ENCODE results near the gene SNIP1. TPM values are rescaled to one million over a fixed set of nuclear protein-coding genes. Genes with fewer than 3 reads are reported as not detected.

SNIP1 gene
- total and polyA plus RNA-seq, 2 experiments from 2014 or later = 7.0 to 11.4 TPM

GRCh38 chr1:37601441-37601840 is 47.3 kb upstream of the SNIP1 start (continued):
- TF ChIP-seq ZNF462 (CRISPR knock-in tag; IDR thresholded peaks at IDR 0.05) (no peak), ETS1 (IDR thresholded peaks at IDR 0.05) (no peak), CTCF (conservative IDR thresholded peaks at IDR 0.05; ENCODE audit: low read depth in 2 of 2) (no peak), JUNB (IDR thresholded peaks at IDR 0.05; ENCODE audit: unreplicated experiment) (no peak), EZH2phosphoT487 (IDR thresholded peaks at IDR 0.05; ENCODE audit: unreplicated experiment) (no peak)

GRCh38 chr1:37599940-37600339 is 45.8 kb upstream of the SNIP1 start:
- H4K20me1 ChIP-seq (replicated peaks; ENCODE audit: insufficient read depth) = peaks cover 2% of the 10 kb centered on the region
- ATAC-seq (no peak), DNase-seq (ENCODE audit: low spot score) (no peak)
- no peak overlapping the region for H3K4me3 Mint-ChIP-seq
- no peaks in the 10 kb centered on the region for H3K9me3 Mint-ChIP-seq
- no peaks in the 10 kb centered on the region for H3F3A ChIP-seq (replicated peaks; ENCODE audit: low read depth)
- H3K36me3 Mint-ChIP-seq (ENCODE audit: low read depth) = peaks cover 4% of the 10 kb centered on the region; the same call in 2 of the 3 replicates
- 0 out of 2 replicates have a peak, but pooled peaks cover under 1% of the 10 kb centered on the region for H3K4me1 ChIP-seq (ENCODE audit: insufficient read depth)
- H3K79me2 ChIP-seq (replicated peaks; ENCODE audit: insufficient read depth) = peaks cover 8% of the 10 kb centered on the region
- no peaks in the 10 kb centered on the region for H3K4me1 Mint-ChIP-seq
- no peaks in the 10 kb centered on the region for H3K9me2 ChIP-seq (ENCODE audit: insufficient read depth)
- no peak overlapping the region for H2AFZ ChIP-seq
- H3K4me3 ChIP-seq = no peak overlapping the region
- H3K4me2 ChIP-seq = no peak overlapping the region
- H3K27me3 ChIP-seq (ENCODE audit: insufficient read depth) = no peaks in the 10 kb centered on the region; the same call in 1 of the 2 replicates
- H3K27me3 Mint-ChIP-seq (ENCODE audit: insufficient read depth, low read depth, poor library complexity) = peaks cover 6% of the 10 kb centered on the region
- no peak overlapping the region for H3K27ac Mint-ChIP-seq
- no peak overlapping the region for H3K27ac ChIP-seq (ENCODE audit: low read depth)
- H3K36me3 ChIP-seq (ENCODE audit: insufficient read depth) = no peaks in the 10 kb centered on the region
- TF ChIP-seq NANOG (IDR thresholded peaks at IDR 0.05; ENCODE audit: borderline replicate concordance) = no peak
- TF ChIP-seq ETS1 (IDR thresholded peaks at IDR 0.05) = no peak
- TF ChIP-seq, protein P1, sequence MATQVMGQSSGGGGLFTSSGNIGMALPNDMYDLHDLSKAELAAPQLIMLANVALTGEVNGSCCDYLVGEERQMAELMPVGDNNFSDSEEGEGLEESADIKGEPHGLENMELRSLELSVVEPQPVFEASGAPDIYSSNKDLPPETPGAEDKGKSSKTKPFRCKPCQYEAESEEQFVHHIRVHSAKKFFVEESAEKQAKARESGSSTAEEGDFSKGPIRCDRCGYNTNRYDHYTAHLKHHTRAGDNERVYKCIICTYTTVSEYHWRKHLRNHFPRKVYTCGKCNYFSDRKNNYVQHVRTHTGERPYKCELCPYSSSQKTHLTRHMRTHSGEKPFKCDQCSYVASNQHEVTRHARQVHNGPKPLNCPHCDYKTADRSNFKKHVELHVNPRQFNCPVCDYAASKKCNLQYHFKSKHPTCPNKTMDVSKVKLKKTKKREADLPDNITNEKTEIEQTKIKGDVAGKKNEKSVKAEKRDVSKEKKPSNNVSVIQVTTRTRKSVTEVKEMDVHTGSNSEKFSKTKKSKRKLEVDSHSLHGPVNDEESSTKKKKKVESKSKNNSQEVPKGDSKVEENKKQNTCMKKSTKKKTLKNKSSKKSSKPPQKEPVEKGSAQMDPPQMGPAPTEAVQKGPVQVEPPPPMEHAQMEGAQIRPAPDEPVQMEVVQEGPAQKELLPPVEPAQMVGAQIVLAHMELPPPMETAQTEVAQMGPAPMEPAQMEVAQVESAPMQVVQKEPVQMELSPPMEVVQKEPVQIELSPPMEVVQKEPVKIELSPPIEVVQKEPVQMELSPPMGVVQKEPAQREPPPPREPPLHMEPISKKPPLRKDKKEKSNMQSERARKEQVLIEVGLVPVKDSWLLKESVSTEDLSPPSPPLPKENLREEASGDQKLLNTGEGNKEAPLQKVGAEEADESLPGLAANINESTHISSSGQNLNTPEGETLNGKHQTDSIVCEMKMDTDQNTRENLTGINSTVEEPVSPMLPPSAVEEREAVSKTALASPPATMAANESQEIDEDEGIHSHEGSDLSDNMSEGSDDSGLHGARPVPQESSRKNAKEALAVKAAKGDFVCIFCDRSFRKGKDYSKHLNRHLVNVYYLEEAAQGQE (IDR thresholded peaks at IDR 0.05; ENCODE audit: unreplicated experiment) = no peak
- no peak for TF ChIP-seq ZNF114 (CRISPR knock-in tag; IDR thresholded peaks at IDR 0.05)
- TF ChIP-seq EZH2phosphoT487 (IDR thresholded peaks at IDR 0.05; ENCODE audit: unreplicated experiment) = no peak
- TF ChIP-seq EZH2 (IDR thresholded peaks at IDR 0.05; ENCODE audit: low read depth, unreplicated experiment) = no peak
- no peak for TF ChIP-seq STAT1 (IDR thresholded peaks at IDR 0.05; ENCODE audit: unreplicated experiment)

Measured in GM23338 (cell line).